22Rv1 (cell line): ENCODE data around the gene ANKHD1.

ENCODE experiments used
- ZFX ChIP-seq: fragments of 450-650 bp; IDR thresholded peaks from 2 replicates; pipeline ENCODE4 v1.6.1; 2017; ENCODE audit warnings: antibody characterized with exemption, borderline replicate concordance
- TF ChIP-seq, protein P1 (sequence below): fragments of 450-650 bp; IDR thresholded peaks from 2 replicates; pipeline ENCODE4 v1.5.1; 2017; ENCODE audit warnings: mild to moderate bottlenecking

DNA sequence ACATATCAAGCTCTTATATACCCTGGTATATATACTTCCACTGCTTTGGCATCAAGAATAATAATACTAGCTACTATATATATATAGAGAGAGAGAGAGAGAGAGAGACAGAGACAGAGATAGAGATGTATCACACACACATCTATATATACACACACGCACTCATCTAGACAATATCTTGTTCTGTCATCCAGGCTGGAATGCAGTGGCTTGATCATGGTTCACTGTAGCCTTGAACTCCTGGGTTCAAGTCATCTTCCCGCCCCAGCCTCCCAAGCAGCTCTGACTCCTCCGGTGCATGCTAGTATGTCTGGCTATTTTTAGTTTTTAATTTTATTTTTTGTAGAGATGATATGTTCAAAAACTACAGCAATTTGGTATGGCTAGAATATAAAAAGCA, 22.5 kb downstream of the ANKHD1 start:
- TF ChIP-seq, protein P1, sequence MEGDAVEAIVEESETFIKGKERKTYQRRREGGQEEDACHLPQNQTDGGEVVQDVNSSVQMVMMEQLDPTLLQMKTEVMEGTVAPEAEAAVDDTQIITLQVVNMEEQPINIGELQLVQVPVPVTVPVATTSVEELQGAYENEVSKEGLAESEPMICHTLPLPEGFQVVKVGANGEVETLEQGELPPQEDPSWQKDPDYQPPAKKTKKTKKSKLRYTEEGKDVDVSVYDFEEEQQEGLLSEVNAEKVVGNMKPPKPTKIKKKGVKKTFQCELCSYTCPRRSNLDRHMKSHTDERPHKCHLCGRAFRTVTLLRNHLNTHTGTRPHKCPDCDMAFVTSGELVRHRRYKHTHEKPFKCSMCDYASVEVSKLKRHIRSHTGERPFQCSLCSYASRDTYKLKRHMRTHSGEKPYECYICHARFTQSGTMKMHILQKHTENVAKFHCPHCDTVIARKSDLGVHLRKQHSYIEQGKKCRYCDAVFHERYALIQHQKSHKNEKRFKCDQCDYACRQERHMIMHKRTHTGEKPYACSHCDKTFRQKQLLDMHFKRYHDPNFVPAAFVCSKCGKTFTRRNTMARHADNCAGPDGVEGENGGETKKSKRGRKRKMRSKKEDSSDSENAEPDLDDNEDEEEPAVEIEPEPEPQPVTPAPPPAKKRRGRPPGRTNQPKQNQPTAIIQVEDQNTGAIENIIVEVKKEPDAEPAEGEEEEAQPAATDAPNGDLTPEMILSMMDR: no peak
- no peak for TF ChIP-seq ZFX
